Vagina (tissue), 2 donors: ENCODE data around the gene EARS2. TPM values are rescaled to one million over a fixed set of nuclear protein-coding genes. Genes with fewer than 3 reads are reported as not detected.
"Not testable (repeated sequence)": the region's sequence is repeated elsewhere in the genome, so short reads cannot be mapped to it uniquely, and the experiment has no call there.

Experiments
- DNase-seq, 2 donors: peaks; one replicate each; pipeline ENCODE4 v3.0.0-alpha.2; 2017; ENCODE audit errors: extremely low spot score in 2 of 2
- H3K27ac ChIP-seq: fragments of 200-600 bp; sonication (generic); one replicate; pipeline ENCODE4 v1.5.1; 2019
- H3K27me3 ChIP-seq: fragments of 200-600 bp; sonication (generic); one replicate; pipeline ENCODE4 v1.5.1; 2019
- H3K36me3 ChIP-seq, 2 donors: fragments of 200-600 bp; sonication (generic); one replicate each; pipeline ENCODE4 v1.5.1; 2017 to 2019
- H3K4me1 ChIP-seq: fragments of 200-600 bp; sonication (generic); one replicate; pipeline ENCODE4 v1.5.1; 2019
- H3K4me3 ChIP-seq, 2 donors: fragments of 200-600 bp; sonication (generic); 1 replicate in 1 of 2; 2 replicates in 1 of 2; pipeline ENCODE4 v1.5.1; 2016 to 2019
- H3K9me3 ChIP-seq: fragments of 200-600 bp; sonication (generic); one replicate; pipeline ENCODE4 v1.5.1; 2019
- POLR2A ChIP-seq, 2 donors: fragments of 450-650 bp; IDR thresholded peaks; one replicate each; pipeline ENCODE4 v1.6.1; 2017; ENCODE audit warnings: antibody characterized with exemption in 2 of 2, mild to moderate bottlenecking in 2 of 2, moderate library complexity in 2 of 2
- POLR2AphosphoS5 ChIP-seq, 2 donors: sonication (generic); formaldehyde crosslinking; IDR thresholded peaks; one replicate each; pipeline ENCODE4 v1.9.0; 2017; ENCODE audit warnings: antibody characterized with exemption in 2 of 2, mild to moderate bottlenecking in 2 of 2, low read depth in 1 of 2; ENCODE audit not compliant: insufficient read depth in 1 of 2
- intact Hi-C: fragments of 100-400 bp; cut with DNase I; formaldehyde crosslinking; loops from one replicate; pipeline ENCODE4 v1.15.1; 2023
- total RNA-seq: library from RNA; depleted of rRNA; stranded (reverse); fragments of >200 nt; gene quantifications from one replicate; pipeline ENCODE4 v1.2.3, GENCODE V29; 2016
- TF ChIP-seq, protein P1 (sequence below), 3 experiments: fragments of 450-650 bp in 2 of 3; fragments of 200-600 bp in 1 of 3; sonication (generic) in 1 of 3; IDR thresholded peaks; one replicate each; pipeline ENCODE4 v1.5.1; 2017 to 2019; ENCODE audit warnings: antibody characterized with exemption in 3 of 3, mild to moderate bottlenecking in 2 of 3, moderate library complexity in 2 of 3

Gene EARS2
- total RNA-seq, 1 donor from 2014 or later = 46.7 TPM

GRCh38 chr16:23549938-23550337 lies 7.2 kb downstream of the EARS2 start:
- no peak for TF ChIP-seq POLR2AphosphoS5 (IDR thresholded peaks at IDR 0.05; ENCODE audit: insufficient read depth in 1 of 2, low read depth in 1 of 2)
- TF ChIP-seq, protein P1, sequence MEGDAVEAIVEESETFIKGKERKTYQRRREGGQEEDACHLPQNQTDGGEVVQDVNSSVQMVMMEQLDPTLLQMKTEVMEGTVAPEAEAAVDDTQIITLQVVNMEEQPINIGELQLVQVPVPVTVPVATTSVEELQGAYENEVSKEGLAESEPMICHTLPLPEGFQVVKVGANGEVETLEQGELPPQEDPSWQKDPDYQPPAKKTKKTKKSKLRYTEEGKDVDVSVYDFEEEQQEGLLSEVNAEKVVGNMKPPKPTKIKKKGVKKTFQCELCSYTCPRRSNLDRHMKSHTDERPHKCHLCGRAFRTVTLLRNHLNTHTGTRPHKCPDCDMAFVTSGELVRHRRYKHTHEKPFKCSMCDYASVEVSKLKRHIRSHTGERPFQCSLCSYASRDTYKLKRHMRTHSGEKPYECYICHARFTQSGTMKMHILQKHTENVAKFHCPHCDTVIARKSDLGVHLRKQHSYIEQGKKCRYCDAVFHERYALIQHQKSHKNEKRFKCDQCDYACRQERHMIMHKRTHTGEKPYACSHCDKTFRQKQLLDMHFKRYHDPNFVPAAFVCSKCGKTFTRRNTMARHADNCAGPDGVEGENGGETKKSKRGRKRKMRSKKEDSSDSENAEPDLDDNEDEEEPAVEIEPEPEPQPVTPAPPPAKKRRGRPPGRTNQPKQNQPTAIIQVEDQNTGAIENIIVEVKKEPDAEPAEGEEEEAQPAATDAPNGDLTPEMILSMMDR (IDR thresholded peaks at IDR 0.05) = no peak
- no peak for TF ChIP-seq POLR2A (IDR thresholded peaks at IDR 0.05)
- peaks cover 0 to 62% of the 10 kb centered on the region in 2 donors for H3K36me3 ChIP-seq
- intact Hi-C loops = no loop called here
- no peak for DNase-seq
- H3K27me3 ChIP-seq = no peaks in the 10 kb centered on the region
- H3K27ac ChIP-seq = no peak overlapping the region
- H3K9me3 ChIP-seq = no peaks in the 10 kb centered on the region
- H3K4me1 ChIP-seq = no peaks in the 10 kb centered on the region
- no peak overlapping the region for H3K4me3 ChIP-seq

- intact Hi-C loops = no loop called here
- peaks cover 0 to 66% of the 10 kb centered on the region in 2 donors for H3K36me3 ChIP-seq
- TF ChIP-seq POLR2AphosphoS5 (IDR thresholded peaks at IDR 0.05; ENCODE audit: insufficient read depth in 1 of 2, low read depth in 1 of 2) (no peak), POLR2A (IDR thresholded peaks at IDR 0.05) (no peak)
- TF ChIP-seq, protein P1 (IDR thresholded peaks at IDR 0.05) = no peak
Measured at GRCh38 chr16:23544436-23544835, 12.7 kb downstream of the EARS2 start.

GRCh38 chr16:23540817-23541178 lies 16.4 kb downstream of the EARS2 start:
- DNase-seq, H3K27ac ChIP-seq, H3K9me3 ChIP-seq, intact Hi-C loops, H3K4me3 ChIP-seq, H3K4me1 ChIP-seq, H3K27me3 ChIP-seq: not testable (repeated sequence)
- peaks cover 0 to 52% of the 10 kb centered on the region in 2 donors for H3K36me3 ChIP-seq

More at GRCh38 chr16:23544436-23544835, 12.7 kb downstream of the EARS2 start:
- Histone ChIP-seq H3K4me1 (no peaks in the 10 kb centered on the region), H3K27ac (no peak overlapping the region), H3K4me3 (no peak overlapping the region), H3K9me3 (no peaks in the 10 kb centered on the region), H3K27me3 (no peaks in the 10 kb centered on the region)
- DNase-seq = no peak

GRCh38 chr16:23539984-23540816 lies 16.9 kb downstream of the EARS2 start:
- intact Hi-C loops = no loop called here
- DNase-seq = no peak
- H3K36me3 ChIP-seq = peaks cover 0 to 56% of the 10 kb centered on the region in 2 donors
- H3K4me3 ChIP-seq = no peak overlapping the region
- no peaks in the 10 kb centered on the region for H3K9me3 ChIP-seq
- no peaks in the 10 kb centered on the region for H3K4me1 ChIP-seq
- no peaks in the 10 kb centered on the region for H3K27me3 ChIP-seq
- H3K27ac ChIP-seq = no peak overlapping the region
- TF ChIP-seq, protein P1 (IDR thresholded peaks at IDR 0.05) = no peak
- TF ChIP-seq POLR2AphosphoS5 (IDR thresholded peaks at IDR 0.05; ENCODE audit: insufficient read depth in 1 of 2, low read depth in 1 of 2) (no peak), POLR2A (IDR thresholded peaks at IDR 0.05) (no peak)

- no peaks in the 10 kb centered on the region for H3K27me3 ChIP-seq
- no peak overlapping the region for H3K4me3 ChIP-seq
- H3K4me1 ChIP-seq = no peaks in the 10 kb centered on the region
- H3K9me3 ChIP-seq = no peaks in the 10 kb centered on the region
- intact Hi-C loops = no loop called here
- TF ChIP-seq POLR2AphosphoS5 (IDR thresholded peaks at IDR 0.05; ENCODE audit: insufficient read depth in 1 of 2, low read depth in 1 of 2) = no peak
- no peak for TF ChIP-seq POLR2A (IDR thresholded peaks at IDR 0.05)
- TF ChIP-seq, protein P1 (IDR thresholded peaks at IDR 0.05) = no peak
- H3K27ac ChIP-seq = no peak overlapping the region
- peaks cover 0 to 58% of the 10 kb centered on the region in 2 donors for H3K36me3 ChIP-seq
- DNase-seq = no peak
Measured at GRCh38 chr16:23538919-23539278, 18.3 kb downstream of the EARS2 start.
